ENCODE results near the gene CIAO2B.
"Not testable (repeated sequence)": the region's sequence is repeated elsewhere in the genome, so short reads cannot be mapped to it uniquely, and the experiment has no call there.

CIAO2B gene

GRCh38 chr16:66958857-66959703 is 24.9 kb upstream of the CIAO2B start:
- DNase-seq, result peak in 1 of 10 donors; percentile 52
- intact Hi-C loops (cut with DNase I), result no loop called here

GRCh38 chr16:66956154-66956457 is 21.9 kb upstream of the CIAO2B start:
- DNase-seq; intact Hi-C loops (cut with DNase I): not testable (repeated sequence)

- DNase-seq, result peak in 2 of 10 donors; percentile 9 to 51
- intact Hi-C loops (cut with DNase I), result loop anchor here (2.0 kb wide), 1 partner anchor 199 kb away; no protein-coding TSS in a partner anchor
Observed at GRCh38 chr16:66955363-66956153, 21.4 kb upstream of the CIAO2B start.

- intact Hi-C loops (cut with DNase I), result loop anchor here (2.0 kb wide), 1 partner anchor 201 kb away; no protein-coding TSS in a partner anchor
- DNase-seq, result peak; percentile 60 to 96 (median 82)
Observed at GRCh38 chr16:66954097-66954659, 20.0 kb upstream of the CIAO2B start.

- intact Hi-C loops (cut with DNase I), result loop anchor here (2.0 kb wide), 1 partner anchor 201 kb away; no protein-coding TSS in a partner anchor
Observed at GRCh38 chr16:66953462-66954096, 19.4 kb upstream of the CIAO2B start.

GRCh38 chr16:66952430-66953110 is 18.4 kb upstream of the CIAO2B start:
- peak in 1 of 10 donors; percentile 60 for DNase-seq

More at GRCh38 chr16:66953462-66954096, 19.4 kb upstream of the CIAO2B start:
- peak in 2 of 10 donors; percentile 22 to 31 for DNase-seq

GRCh38 chr16:66950971-66951790 is 17.0 kb upstream of the CIAO2B start:
- no peak for DNase-seq
- intact Hi-C loops (cut with DNase I), result no loop called here

More at GRCh38 chr16:66952430-66953110, 18.4 kb upstream of the CIAO2B start:
- intact Hi-C loops (cut with DNase I), result no loop called here

- intact Hi-C loops (cut with DNase I), result no loop called here
- DNase-seq, result peak in 2 of 10 donors; percentile 19 to 33
Observed at GRCh38 chr16:66950437-66950836, 16.2 kb upstream of the CIAO2B start.

GRCh38 chr16:66949472-66949871 is 15.3 kb upstream of the CIAO2B start:
- intact Hi-C loops (cut with DNase I), result no loop called here
- DNase-seq, result no peak

GRCh38 chr16:66948837-66949225 is 14.6 kb upstream of the CIAO2B start:
- intact Hi-C loops (cut with DNase I), result no loop called here
- peak in 2 of 10 donors; percentile 68 to 76 for DNase-seq

GRCh38 chr16:66948134-66948836 is 14.1 kb upstream of the CIAO2B start:
- intact Hi-C loops (cut with DNase I), result no loop called here
- peak in 4 of 10 donors; percentile 14 to 86 (median 83) for DNase-seq

- DNase-seq, result peak in 9 of 10 donors; percentile 58 to 94 (median 84)
Observed at GRCh38 chr16:66947302-66948065, 13.3 kb upstream of the CIAO2B start.

GRCh38 chr16:66946974-66947301 is 12.7 kb upstream of the CIAO2B start:
- intact Hi-C loops (cut with DNase I), result no loop called here
- no peak for DNase-seq

More at GRCh38 chr16:66947302-66948065, 13.3 kb upstream of the CIAO2B start:
- intact Hi-C loops (cut with DNase I), result no loop called here

GRCh38 chr16:66946541-66946940 is 12.3 kb upstream of the CIAO2B start:
- intact Hi-C loops (cut with DNase I), result no loop called here
- peak in 2 of 10 donors; percentile 51 to 72 for DNase-seq

GRCh38 chr16:66945939-66946338 is 11.7 kb upstream of the CIAO2B start:
- peak in 2 of 10 donors; percentile 8 to 47 for DNase-seq
- intact Hi-C loops (cut with DNase I), result no loop called here

- peak in 2 of 10 donors; percentile 58 to 64 for DNase-seq
- intact Hi-C loops (cut with DNase I), result not testable (repeated sequence)
Observed at GRCh38 chr16:66944971-66945370, 10.8 kb upstream of the CIAO2B start.

GRCh38 chr16:66944054-66944441 is 9.8 kb upstream of the CIAO2B start:
- intact Hi-C loops (cut with DNase I), result no loop called here

More at GRCh38 chr16:66944054-66944441, 9.8 kb upstream of the CIAO2B start:
- no peak for DNase-seq
